Panc1 (cell line): ENCODE measurements around the gene CD8A.

Experiments used
- CTCF ChIP-seq: fragments of 450-650 bp; IDR thresholded peaks from 2 replicates; pipeline ENCODE4 v1.5.1; 2017; ENCODE audit warnings: mild to moderate bottlenecking
- POLR2AphosphoS5 ChIP-seq: IDR thresholded peaks from 2 replicates; pipeline ENCODE4 v1.6.1; 2012; ENCODE audit warnings: mild to moderate bottlenecking, low read depth, low read length, moderate library complexity
- SIN3A ChIP-seq: IDR thresholded peaks from 2 replicates; pipeline ENCODE4 v1.6.1; 2012; ENCODE audit warnings: low read depth, mild to moderate bottlenecking, low read length, moderate library complexity, borderline replicate concordance; ENCODE audit not compliant: insufficient read depth
- TCF7L2 ChIP-seq: IDR thresholded peaks from 2 replicates; pipeline ENCODE4 v1.6.1; 2011; ENCODE audit warnings: mild to moderate bottlenecking, low read depth, low read length, inconsistent platforms
- TF ChIP-seq, protein P1 (sequence below), 2 experiments: IDR thresholded peaks; 2 replicates each; pipeline ENCODE4 v1.6.1; 2011 to 2012; ENCODE audit warnings: low read depth in 2 of 2, control low read depth in 1 of 2, low read length in 1 of 2, mild to moderate bottlenecking in 1 of 2, moderate library complexity in 1 of 2; ENCODE audit not compliant: insufficient read depth in 1 of 2

DNA sequence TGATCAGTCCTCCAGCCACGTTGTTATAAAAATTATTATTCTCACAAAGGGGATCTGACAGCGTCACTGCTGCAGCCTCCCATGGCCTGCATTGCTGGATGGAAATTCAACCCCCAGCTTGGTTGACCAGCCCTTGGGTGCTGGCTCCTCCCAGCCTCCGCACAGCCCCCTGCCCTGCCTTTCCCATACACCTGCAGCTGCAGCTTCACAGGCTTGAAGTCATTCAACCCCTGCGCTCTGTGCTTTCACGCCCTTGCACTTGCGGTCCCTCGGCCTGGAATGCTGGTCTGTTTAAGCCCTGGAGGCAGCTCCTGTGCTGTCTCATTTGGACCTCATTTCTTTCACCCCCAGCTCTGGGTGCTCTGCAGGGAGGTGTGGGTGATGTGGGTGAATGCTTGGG lies 860 bp upstream of the CD8A start:
- TF ChIP-seq CTCF (no peak), POLR2AphosphoS5 (no peak), TCF7L2 (no peak), SIN3A (no peak)
- TF ChIP-seq, protein P1, sequence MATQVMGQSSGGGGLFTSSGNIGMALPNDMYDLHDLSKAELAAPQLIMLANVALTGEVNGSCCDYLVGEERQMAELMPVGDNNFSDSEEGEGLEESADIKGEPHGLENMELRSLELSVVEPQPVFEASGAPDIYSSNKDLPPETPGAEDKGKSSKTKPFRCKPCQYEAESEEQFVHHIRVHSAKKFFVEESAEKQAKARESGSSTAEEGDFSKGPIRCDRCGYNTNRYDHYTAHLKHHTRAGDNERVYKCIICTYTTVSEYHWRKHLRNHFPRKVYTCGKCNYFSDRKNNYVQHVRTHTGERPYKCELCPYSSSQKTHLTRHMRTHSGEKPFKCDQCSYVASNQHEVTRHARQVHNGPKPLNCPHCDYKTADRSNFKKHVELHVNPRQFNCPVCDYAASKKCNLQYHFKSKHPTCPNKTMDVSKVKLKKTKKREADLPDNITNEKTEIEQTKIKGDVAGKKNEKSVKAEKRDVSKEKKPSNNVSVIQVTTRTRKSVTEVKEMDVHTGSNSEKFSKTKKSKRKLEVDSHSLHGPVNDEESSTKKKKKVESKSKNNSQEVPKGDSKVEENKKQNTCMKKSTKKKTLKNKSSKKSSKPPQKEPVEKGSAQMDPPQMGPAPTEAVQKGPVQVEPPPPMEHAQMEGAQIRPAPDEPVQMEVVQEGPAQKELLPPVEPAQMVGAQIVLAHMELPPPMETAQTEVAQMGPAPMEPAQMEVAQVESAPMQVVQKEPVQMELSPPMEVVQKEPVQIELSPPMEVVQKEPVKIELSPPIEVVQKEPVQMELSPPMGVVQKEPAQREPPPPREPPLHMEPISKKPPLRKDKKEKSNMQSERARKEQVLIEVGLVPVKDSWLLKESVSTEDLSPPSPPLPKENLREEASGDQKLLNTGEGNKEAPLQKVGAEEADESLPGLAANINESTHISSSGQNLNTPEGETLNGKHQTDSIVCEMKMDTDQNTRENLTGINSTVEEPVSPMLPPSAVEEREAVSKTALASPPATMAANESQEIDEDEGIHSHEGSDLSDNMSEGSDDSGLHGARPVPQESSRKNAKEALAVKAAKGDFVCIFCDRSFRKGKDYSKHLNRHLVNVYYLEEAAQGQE (IDR thresholded peaks at IDR 0.05; ENCODE audit: insufficient read depth in 1 of 2, low read depth in 2 of 2, low read length in 1 of 2) = no peak
